ENCODE measurements around the gene BLOC1S3.

The BLOC1S3 gene

GRCh38 chr19:45182758-45183157, 4.2 kb downstream of the BLOC1S3 start:
- DNase-seq (ENCODE audit: low read depth, low spot score) = no peak

GRCh38 chr19:45184115-45184514, 5.5 kb downstream of the BLOC1S3 start:
- no peak for DNase-seq (ENCODE audit: low read depth, low spot score)

GRCh38 chr19:45186509-45187334, 8.1 kb downstream of the BLOC1S3 start:
- no peak for DNase-seq (ENCODE audit: low read depth, low spot score)

- DNase-seq (ENCODE audit: low read depth, low spot score) = no peak
Observed at GRCh38 chr19:45187421-45188100, 9.0 kb downstream of the BLOC1S3 start.

- DNase-seq (ENCODE audit: low read depth, low spot score) = no peak
Observed at GRCh38 chr19:45189971-45190370, 11.4 kb downstream of the BLOC1S3 start.

GRCh38 chr19:45191375-45191774, 12.8 kb downstream of the BLOC1S3 start:
- no peak for DNase-seq (ENCODE audit: low read depth, low spot score)

- no peak for DNase-seq (ENCODE audit: low read depth, low spot score)
Observed at GRCh38 chr19:45195764-45196163, 17.2 kb downstream of the BLOC1S3 start.

- peak; percentile 18 for DNase-seq (ENCODE audit: low read depth, low spot score)
Observed at GRCh38 chr19:45200568-45200967, 22.0 kb downstream of the BLOC1S3 start.

GRCh38 chr19:45202637-45203036, 24.1 kb downstream of the BLOC1S3 start:
- no peak for DNase-seq (ENCODE audit: low read depth, low spot score)

GRCh38 chr19:45205810-45206209, 27.2 kb downstream of the BLOC1S3 start:
- DNase-seq (ENCODE audit: low read depth, low spot score) = no peak

- no peak for DNase-seq (ENCODE audit: low read depth, low spot score)
Observed at GRCh38 chr19:45206328-45206727, 27.7 kb downstream of the BLOC1S3 start.

- DNase-seq (ENCODE audit: low read depth, low spot score) = no peak
Observed at GRCh38 chr19:45211751-45212381, 33.3 kb downstream of the BLOC1S3 start.

GRCh38 chr19:45213031-45213430, 34.4 kb downstream of the BLOC1S3 start:
- DNase-seq (ENCODE audit: low read depth, low spot score) = no peak

GRCh38 chr19:45215391-45216191, 37.0 kb downstream of the BLOC1S3 start:
- DNase-seq (ENCODE audit: low read depth, low spot score) = no peak

GRCh38 chr19:45216667-45217066, 38.1 kb downstream of the BLOC1S3 start:
- DNase-seq (ENCODE audit: low read depth, low spot score) = no peak

- DNase-seq (ENCODE audit: low read depth, low spot score) = no peak
Observed at GRCh38 chr19:45217193-45217956, 38.8 kb downstream of the BLOC1S3 start.

GRCh38 chr19:45217957-45218334, 39.4 kb downstream of the BLOC1S3 start:
- no peak for DNase-seq (ENCODE audit: low read depth, low spot score)

GRCh38 chr19:45218426-45218825, 39.8 kb downstream of the BLOC1S3 start:
- DNase-seq (ENCODE audit: low read depth, low spot score) = no peak

- no peak for DNase-seq (ENCODE audit: low read depth, low spot score)
Observed at GRCh38 chr19:45218911-45219743, 40.5 kb downstream of the BLOC1S3 start.

- DNase-seq (ENCODE audit: low read depth, low spot score) = no peak
Observed at GRCh38 chr19:45222724-45223123, 44.1 kb downstream of the BLOC1S3 start.
